Tibial nerve (tissue), 4 donors: ENCODE results near the gene CYB561D1.

ENCODE experiments used
- CTCF ChIP-seq, 5 experiments: fragments of 200-600 bp in 3 of 5; fragments of 450-650 bp in 2 of 5; sonication (generic) in 3 of 5; IDR thresholded peaks; one replicate each; pipeline ENCODE4 v1.5.1; 2016 to 2019; ENCODE audit warnings: antibody characterized with exemption in 5 of 5, mild to moderate bottlenecking in 3 of 5, moderate library complexity in 2 of 5
- EP300 ChIP-seq, 2 donors: sonication (generic); formaldehyde crosslinking; IDR thresholded peaks; one replicate each; pipeline ENCODE4 v1.6.1; 2017; ENCODE audit warnings: antibody characterized with exemption in 2 of 2, mild to moderate bottlenecking in 1 of 2
- POLR2A ChIP-seq, 2 donors: fragments of 450-650 bp; IDR thresholded peaks; one replicate each; pipeline ENCODE4 v1.6.1; 2017; ENCODE audit warnings: antibody characterized with exemption in 2 of 2, mild to moderate bottlenecking in 2 of 2, moderate library complexity in 2 of 2

- TF ChIP-seq CTCF (IDR thresholded peaks at IDR 0.05) (no peak), EP300 (IDR thresholded peaks at IDR 0.05) (no peak), POLR2A (IDR thresholded peaks at IDR 0.05) (no peak)
These were observed 15.1 kb upstream of the CYB561D1 start for GRCh38 chr1:109478806-109479205.
